Colonic mucosa (tissue), 4 donors: ENCODE results near the gene BCAS1. TPM values are rescaled to one million over a fixed set of nuclear protein-coding genes. Genes with fewer than 3 reads are reported as not detected.
"Not testable (repeated sequence)": the region's sequence is repeated elsewhere in the genome, so short reads cannot be mapped to it uniquely, and the experiment has no call there.

Source experiments
- DNase-seq: peaks from one replicate; pipeline ENCODE4 v3.0.0-alpha.2; 2020
- H3K27ac ChIP-seq: fragments of 200-600 bp; one replicate; pipeline ENCODE4 v1.8.0; 2021
- H3K27me3 ChIP-seq: fragments of 200-600 bp; one replicate; pipeline ENCODE4 v1.8.0; 2021
- H3K36me3 ChIP-seq: fragments of 200-600 bp; one replicate; pipeline ENCODE4 v1.8.0; 2021
- H3K4me1 ChIP-seq: fragments of 200-600 bp; one replicate; pipeline ENCODE4 v1.8.0; 2021; ENCODE audit warnings: mild to moderate bottlenecking
- H3K4me3 ChIP-seq: fragments of 200-600 bp; one replicate; pipeline ENCODE4 v1.8.0; 2021
- H3K9ac ChIP-seq, 2 donors: one replicate each; pipeline ENCODE4 v1.7.0; 2013; ENCODE audit warnings: control low read depth in 2 of 2, low read depth in 2 of 2, low read length in 2 of 2
- H3K9me3 ChIP-seq: fragments of 200-600 bp; one replicate; pipeline ENCODE4 v1.8.0; 2021
- CTCF ChIP-seq: fragments of 200-600 bp; IDR thresholded peaks from one replicate; pipeline ENCODE4 v1.8.0; 2022; ENCODE audit warnings: antibody characterized with exemption, mild to moderate bottlenecking
- intact Hi-C: fragments of 100-400 bp; cut with DNase I; formaldehyde crosslinking; loops from one replicate; pipeline ENCODE4 v1.14.1; 2022
- total RNA-seq, 2 donors: library from RNA; stranded (reverse); fragmentation: NEBNext Ultra II Directional in 1 of 2; extraction: Animal tissue kit (Norgen Biotek cat#: 25700) in 1 of 2; gene quantifications; one replicate each; pipeline ENCODE4 v1.2.1, GENCODE V29; 2021
- donor health status: healthy.
- donor health status: DM: no; HTN: no; CAD: no.
- donor health status: DM: no; HTN: no; CAD: no.

Gene BCAS1
- total RNA-seq, 2 donors from 2014 or later = 67.9 to 154 TPM

- intact Hi-C loops = no loop called here
Measured at GRCh38 chr20:54017846-54018245, 52.5 kb downstream of the BCAS1 start.

GRCh38 chr20:54015496-54015895 lies 54.9 kb downstream of the BCAS1 start:
- intact Hi-C loops = no loop called here
- Histone ChIP-seq H3K4me3 (no peak overlapping the region), H3K27ac (no peak overlapping the region), H3K27me3 (no peaks in the 10 kb centered on the region), H3K9me3 (no peaks in the 10 kb centered on the region), H3K4me1 (peaks cover 3% of the 10 kb centered on the region), H3K36me3 (no peaks in the 10 kb centered on the region), H3K9ac (no peak overlapping the region)
- no peak for TF ChIP-seq CTCF
- DNase-seq = no peak

More at GRCh38 chr20:54017846-54018245, 52.5 kb downstream of the BCAS1 start:
- no peak for TF ChIP-seq CTCF
- no peaks in the 10 kb centered on the region for H3K9me3 ChIP-seq
- H3K4me3 ChIP-seq = no peak overlapping the region
- H3K27ac ChIP-seq = no peak overlapping the region
- H3K36me3 ChIP-seq = no peaks in the 10 kb centered on the region
- no peaks in the 10 kb centered on the region for H3K27me3 ChIP-seq
- H3K4me1 ChIP-seq = peaks cover 3% of the 10 kb centered on the region
- DNase-seq = no peak
- no peak overlapping the region for H3K9ac ChIP-seq

GRCh38 chr20:54014293-54014926 lies 56.0 kb downstream of the BCAS1 start:
- no peak for DNase-seq

GRCh38 chr20:54013471-54013870 lies 56.9 kb downstream of the BCAS1 start:
- H3K36me3 ChIP-seq = no peaks in the 10 kb centered on the region
- intact Hi-C loops = no loop called here
- no peak overlapping the region for H3K27ac ChIP-seq
- no peak overlapping the region for H3K9ac ChIP-seq
- no peaks in the 10 kb centered on the region for H3K9me3 ChIP-seq
- H3K4me1 ChIP-seq = peaks cover 3% of the 10 kb centered on the region
- no peak for TF ChIP-seq CTCF
- no peak overlapping the region for H3K4me3 ChIP-seq
- no peaks in the 10 kb centered on the region for H3K27me3 ChIP-seq
- no peak for DNase-seq

More at GRCh38 chr20:54014293-54014926, 56.0 kb downstream of the BCAS1 start:
- H3K4me3 ChIP-seq = no peak overlapping the region
- no peaks in the 10 kb centered on the region for H3K9me3 ChIP-seq
- H3K27ac ChIP-seq = no peak overlapping the region
- no peaks in the 10 kb centered on the region for H3K36me3 ChIP-seq
- H3K27me3 ChIP-seq = no peaks in the 10 kb centered on the region
- intact Hi-C loops = no loop called here
- peaks cover 3% of the 10 kb centered on the region for H3K4me1 ChIP-seq
- no peak for TF ChIP-seq CTCF
- H3K9ac ChIP-seq = no peak overlapping the region

GRCh38 chr20:54011346-54011745 lies 59.0 kb downstream of the BCAS1 start:
- no peak for TF ChIP-seq CTCF
- Histone ChIP-seq H3K4me1 (peaks cover 3% of the 10 kb centered on the region), H3K36me3 (no peaks in the 10 kb centered on the region), H3K27ac (no peak overlapping the region), H3K9ac (no peak overlapping the region), H3K4me3 (no peak overlapping the region), H3K27me3 (no peaks in the 10 kb centered on the region), H3K9me3 (no peaks in the 10 kb centered on the region)
- intact Hi-C loops = no loop called here
- no peak for DNase-seq

- DNase-seq, H3K27me3 ChIP-seq, H3K9me3 ChIP-seq, H3K4me1 ChIP-seq, H3K36me3 ChIP-seq, H3K4me3 ChIP-seq, intact Hi-C loops, H3K9ac ChIP-seq, H3K27ac ChIP-seq: not testable (repeated sequence)
Measured at GRCh38 chr20:54006216-54006615, 64.2 kb downstream of the BCAS1 start.
